HG03175 (cell line): Measurements from ENCODE around the gene PTCD1.
"Not testable (repeated sequence)": the region's sequence is repeated elsewhere in the genome, so short reads cannot be mapped to it uniquely, and the experiment has no call there.

Experiments
- ATAC-seq: cut with Tn5 transposase; IDR thresholded peaks from one replicate; pipeline ENCODE4 v1.9.1; 2021; ENCODE audit warnings: mild to moderate bottlenecking, moderate library complexity; ENCODE audit not compliant: unreplicated experiment

The PTCD1 gene

DNA sequence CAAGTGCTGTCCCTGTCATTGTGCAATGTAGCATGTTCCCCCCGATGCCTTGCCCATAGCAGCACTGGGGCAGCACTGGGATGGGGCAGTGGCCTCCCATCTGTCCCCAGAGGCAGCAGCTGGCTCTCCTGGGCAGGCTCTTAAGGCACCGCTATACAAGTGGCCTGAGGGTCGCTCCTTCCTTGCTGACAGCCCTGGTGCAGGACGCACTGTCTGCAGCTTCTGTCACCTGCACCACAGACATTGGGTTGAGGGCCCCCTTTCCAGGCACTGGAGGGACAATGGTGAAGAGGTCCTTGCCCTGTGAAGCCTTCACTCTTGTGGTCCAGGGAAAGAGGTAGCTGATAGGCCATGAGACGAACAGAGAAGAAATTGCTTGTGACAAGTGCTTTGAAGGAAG is 10.7 kb upstream of the PTCD1 start:
- ATAC-seq = no peak

DNA sequence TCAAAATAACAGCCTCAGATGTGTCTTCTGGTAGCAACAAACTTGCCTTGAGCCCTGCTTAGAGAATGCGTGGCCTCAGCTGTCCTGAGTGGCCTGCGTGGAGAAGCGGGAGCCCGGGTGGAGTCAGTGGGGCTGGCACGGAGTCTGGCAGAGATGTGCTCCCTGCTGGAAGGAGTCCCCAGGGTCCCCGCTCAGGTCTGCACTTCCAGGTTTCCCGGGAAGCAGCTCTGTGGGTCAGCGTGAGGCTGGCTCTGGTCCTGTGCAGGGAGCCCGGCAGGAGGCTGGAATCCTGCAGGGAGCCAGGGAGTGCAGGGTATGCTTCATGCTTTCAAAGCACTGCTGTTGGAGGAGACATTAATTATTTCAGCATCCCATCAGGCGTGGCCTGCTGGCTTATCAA is 10.3 kb upstream of the PTCD1 start:
- ATAC-seq = no peak

DNA sequence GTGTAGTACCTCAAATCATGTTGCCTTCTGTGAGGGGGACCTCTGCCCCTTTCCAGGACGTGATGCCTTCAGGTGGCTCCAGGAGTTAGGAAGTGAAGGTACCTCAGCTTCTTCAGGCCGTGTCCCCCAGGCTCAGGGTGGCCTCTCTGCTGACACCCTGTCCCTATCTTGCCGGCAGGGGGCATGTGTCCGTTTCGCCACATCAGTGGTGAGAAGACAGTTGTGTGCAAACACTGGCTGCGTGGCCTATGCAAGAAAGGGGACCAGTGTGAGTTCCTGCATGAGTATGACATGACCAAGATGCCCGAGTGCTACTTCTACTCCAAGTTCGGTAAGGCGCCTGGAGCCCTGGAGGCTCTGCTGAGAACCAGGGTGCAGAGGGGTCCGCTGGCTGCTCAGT is 9.3 kb upstream of the PTCD1 start:
- no peak for ATAC-seq

DNA sequence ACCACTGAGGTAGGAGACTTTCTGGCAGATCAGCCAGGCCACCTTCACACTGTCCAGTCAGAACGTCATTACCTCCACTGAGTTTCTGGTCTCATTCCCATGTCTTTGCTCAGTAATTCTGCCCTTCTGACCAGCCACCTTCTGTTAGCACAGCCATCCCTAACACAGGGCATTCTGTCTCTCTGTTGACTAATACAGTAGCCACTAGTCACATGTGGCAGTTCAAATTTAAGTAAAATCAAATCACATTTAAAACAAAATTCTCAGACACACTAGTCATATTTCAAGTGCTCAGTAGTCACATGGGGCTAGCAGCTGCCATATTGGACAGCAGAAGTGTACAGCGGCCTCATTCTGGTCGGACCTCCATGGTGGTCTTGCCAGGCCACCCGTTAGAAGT is 7.5 kb upstream of the PTCD1 start:
- ATAC-seq = no peak

DNA sequence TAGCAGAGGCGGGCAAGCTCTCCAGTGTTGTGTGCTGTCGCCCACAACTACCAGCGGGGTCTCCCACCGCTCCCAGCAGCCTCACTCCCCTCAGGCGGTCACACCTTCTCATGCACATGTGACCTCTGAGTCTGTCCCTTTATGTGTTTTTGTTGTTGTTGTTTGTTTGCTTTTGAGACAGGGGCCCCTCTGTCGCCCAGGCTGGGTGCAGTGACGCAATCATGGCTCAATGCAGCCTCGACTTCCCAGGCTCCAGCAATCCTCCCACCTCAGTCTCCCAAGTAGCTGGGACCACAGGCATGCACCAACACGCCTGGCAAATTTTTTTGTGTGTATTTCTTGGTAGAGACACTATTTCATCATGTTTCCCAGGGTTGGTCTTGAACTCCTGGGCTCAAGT is 1.6 kb upstream of the PTCD1 start:
- ATAC-seq = no peak

DNA sequence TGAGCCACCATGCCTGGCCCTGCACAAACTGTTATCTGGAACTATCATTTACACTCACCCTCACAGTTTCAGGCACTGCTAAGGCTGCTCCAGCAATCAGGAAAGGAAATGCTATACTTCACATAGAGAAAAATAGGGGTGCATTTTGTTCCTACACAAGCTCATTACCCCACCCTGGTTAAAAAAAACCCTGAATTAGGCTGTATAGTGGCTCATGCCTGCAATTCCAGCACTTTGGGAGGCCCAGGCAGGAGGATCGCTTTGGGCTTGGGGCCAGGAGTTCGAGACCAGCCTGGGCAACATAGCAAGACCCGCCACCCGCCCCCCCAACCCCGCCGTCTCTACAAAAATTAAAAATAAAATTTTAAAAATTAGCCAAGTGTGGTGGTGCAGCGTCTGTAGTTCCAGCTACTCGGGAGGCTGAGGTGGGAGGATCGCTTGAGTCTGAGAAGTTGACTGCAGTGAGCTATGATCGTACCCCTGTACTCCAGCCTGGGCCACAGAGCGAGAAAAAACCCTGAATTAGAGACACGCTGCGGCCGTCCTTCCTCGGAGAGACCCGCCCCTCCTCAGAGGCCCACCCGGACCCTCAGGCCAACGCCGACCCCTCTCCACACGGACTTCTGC is 539 bp downstream of the PTCD1 start:
- peak; percentile 3 for ATAC-seq

DNA sequence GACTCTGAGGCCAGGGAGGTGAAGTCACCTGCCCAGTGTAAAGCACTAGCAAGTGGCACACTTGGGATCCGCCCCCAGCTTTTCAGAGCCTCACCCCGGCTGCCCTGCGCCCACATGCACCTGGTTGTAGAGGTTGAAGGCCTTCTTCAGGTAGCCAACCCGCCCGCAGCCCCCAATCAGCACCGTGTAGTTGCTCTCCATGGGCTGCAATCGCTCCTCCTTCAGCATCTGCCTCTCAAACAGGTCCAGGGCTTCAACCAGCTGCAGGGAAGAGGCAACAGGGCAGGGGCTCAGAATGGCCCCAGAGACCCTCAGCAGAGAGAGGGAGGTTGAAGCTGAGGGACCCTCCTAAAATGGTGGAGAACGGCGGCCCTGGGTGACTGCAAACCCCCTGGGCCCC is 5.4 kb downstream of the PTCD1 start:
- no peak for ATAC-seq

DNA sequence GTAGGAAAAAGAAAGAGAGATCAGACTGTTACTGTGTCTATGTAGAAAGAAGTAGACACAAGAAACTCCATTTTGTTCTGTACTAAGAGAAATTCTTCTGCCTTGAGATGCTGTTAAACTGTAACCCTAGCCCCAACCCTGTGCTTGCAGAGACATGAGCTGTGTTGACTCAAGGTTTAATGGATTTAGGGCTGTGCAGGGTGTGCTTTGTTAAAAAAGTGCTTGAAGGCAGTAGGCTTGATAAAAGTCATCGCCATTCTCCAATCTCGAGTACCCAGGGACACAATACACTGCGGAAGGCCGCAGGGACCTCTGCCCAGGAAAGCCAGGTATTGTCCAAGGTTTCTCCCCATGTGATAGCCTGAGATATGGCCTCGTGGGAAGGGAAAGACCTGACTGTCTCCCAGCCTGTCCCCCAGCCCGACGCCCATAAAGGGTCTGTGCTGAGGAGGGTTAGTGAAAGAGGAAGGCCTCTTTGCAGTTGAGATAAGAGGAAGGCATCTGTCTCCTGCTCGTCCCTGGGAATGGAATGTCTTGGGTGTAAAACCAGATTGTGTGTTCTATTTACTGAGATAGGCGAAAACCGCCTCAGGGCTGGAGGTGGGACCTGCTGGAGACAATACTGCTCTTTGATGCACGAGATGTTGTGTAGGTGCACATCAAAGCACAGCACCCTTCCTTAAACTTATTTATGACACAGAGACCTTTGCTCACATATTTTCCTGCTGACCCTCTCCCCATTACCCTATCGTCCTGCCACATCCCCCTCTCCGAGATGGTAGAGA is 6.7 kb downstream of the PTCD1 start:
- ATAC-seq = not testable (repeated sequence)

DNA sequence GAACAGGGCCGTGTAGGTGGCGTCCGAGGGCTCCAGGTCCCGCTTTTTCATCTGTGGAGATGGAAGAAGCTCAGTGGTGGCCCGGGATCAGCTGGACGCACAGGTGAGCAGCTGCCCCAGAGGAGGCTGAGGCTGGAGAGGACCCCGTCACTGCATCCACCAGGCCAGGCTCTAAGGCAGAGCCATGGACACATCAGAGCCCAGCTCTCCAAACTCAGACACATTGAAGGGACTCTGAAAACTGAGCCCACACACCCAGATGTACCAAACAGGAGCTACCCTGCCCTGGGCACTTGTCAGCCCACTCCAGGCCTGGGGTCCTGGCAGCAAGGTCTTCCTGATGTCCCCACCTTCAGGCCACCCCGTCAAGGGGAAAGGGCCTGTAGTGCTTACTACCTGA is 8.8 kb downstream of the PTCD1 start:
- no peak for ATAC-seq

DNA sequence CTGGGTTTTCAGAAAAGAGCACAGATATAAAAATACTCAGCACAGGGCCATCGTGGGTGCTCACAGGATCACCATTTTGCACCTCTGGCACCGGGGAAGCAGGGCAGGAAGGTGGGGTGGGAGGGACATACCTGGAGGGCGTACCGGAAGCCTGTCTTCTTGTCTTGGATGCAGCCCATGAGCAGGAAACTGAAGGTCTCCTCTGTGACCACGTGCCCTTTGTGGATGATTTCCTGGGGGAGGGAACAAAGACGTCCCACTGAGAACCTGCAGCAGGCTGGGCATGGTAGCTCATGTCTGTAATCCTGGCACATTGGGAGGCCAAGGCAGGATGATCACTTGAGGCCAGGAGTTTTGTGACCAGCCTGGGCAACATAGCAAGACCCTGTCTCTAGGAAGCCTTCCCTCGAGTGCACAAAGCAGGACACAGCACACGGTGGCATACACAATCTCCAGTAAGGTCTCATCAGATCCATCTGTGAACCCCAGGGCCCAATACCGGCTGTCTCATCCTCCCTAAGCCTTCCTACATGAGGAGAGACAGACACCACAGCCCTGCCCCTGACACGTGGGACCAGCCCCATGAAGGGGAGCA is 9.5 kb downstream of the PTCD1 start:
- no peak for ATAC-seq

DNA sequence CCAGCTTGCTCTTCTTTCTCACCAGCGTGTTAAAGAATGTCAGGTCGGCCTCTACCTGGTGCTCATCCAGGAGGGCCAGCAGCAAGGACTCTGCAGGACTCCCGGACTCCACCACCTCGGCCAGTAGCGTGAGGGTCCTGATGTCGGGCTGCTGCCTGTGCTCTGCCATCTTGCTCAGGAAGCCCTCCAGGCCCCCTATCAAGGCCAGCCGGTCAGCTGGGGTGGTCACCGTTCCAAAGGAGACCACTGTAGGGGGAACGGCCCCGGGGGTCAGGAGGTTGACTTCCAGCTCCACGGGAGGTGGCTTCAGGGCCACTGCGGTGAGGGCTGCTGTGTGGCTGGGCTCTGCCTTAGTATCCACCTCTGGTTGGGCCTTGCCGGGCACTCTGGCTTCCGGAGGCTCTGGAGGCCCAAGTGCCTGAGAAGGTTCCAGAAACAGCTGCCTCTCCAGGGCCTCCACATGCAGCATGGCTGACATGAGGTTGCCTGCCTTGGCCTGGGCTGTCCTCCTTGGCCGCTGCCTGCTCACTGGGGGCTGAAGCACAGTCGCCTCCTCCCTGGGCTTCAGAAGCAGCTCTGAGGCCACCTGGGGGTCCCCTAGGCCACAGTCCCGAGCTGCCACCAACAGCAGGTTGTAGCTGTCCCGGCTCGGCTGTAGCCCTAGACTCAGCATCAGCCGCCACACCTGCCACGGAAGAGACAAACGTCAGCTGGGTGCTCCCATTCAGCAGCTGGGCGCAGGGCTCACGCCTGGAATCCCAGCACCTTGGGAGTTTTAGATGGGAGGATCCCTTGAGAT is 13.5 kb downstream of the PTCD1 start:
- ATAC-seq = no peak

DNA sequence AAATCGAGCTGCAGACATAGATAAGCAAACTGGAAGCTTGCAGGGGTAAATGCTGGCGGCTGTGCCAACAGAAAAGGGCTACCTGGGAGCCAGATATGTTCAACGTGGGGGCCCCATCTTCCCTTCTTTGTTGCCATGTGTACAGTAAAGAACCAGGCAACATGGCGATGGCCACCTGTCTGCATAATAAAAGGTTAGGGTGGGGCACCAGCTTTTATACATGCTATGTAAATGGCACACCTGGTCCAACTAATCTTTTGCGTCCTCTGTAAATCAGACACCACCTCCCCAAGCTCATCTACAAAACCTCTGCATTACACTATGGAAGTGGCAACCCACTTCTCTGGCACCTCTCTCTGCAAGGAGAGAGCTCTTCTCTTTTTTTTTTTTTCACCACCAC is 16.0 kb downstream of the PTCD1 start:
- ATAC-seq = no peak

DNA sequence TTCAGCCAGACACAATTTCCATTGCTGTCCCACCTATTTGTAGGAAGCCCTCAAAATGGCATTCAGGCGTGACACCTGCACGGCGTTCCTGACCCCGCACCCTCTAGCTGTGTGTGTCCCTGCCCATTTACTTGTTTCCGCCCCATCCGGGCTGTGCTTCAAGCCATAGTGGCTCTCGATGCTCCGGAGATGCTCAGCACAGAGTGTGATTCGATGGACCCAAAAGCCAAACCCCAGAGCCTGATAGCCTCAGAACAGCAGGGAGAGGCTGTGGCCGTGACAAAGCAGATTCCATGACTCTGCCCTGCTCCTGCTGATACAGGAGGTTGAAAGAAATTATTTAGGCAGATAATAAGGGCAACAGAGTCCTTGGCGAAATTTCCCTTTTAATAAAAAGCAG is 16.4 kb downstream of the PTCD1 start:
- ATAC-seq = no peak

DNA sequence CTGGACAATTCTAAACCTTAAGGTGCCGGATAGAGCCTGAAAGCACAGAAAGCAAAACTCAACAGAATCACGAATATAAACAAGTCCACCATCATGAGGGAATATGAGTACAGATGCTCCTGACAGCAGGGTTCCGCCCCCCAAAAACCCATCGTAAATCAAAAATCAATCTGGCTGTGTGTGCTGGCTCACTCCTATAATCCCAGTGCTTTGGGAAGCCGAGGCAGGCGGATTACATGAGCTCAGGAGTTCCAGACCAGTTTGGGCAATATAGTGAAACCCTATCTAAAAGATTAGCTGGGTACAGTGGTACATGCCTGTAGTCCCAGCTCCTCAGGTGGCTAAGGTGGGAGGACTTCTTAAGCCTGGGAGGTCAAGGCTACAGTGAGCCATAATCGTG is 17.6 kb downstream of the PTCD1 start:
- no peak for ATAC-seq

DNA sequence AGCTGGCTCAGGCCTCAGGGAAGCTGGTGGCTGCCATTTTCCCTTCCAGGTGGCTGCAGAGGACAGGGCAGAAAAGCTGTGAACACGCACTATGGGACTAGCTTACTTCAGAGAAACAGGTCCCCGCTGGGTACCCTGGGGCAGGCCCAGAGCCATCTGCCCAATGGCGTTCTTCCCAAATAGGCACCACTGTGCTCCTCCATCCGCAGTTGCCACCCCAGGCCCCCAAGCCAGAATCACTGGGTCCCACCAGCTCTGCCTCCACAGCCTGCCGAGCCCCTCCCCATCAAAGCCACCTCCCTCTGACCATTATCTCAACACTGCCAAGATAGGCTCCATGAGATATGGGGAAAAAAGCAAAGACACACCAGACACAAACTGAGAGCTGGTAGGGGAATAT is 18.4 kb downstream of the PTCD1 start:
- ATAC-seq = no peak

DNA sequence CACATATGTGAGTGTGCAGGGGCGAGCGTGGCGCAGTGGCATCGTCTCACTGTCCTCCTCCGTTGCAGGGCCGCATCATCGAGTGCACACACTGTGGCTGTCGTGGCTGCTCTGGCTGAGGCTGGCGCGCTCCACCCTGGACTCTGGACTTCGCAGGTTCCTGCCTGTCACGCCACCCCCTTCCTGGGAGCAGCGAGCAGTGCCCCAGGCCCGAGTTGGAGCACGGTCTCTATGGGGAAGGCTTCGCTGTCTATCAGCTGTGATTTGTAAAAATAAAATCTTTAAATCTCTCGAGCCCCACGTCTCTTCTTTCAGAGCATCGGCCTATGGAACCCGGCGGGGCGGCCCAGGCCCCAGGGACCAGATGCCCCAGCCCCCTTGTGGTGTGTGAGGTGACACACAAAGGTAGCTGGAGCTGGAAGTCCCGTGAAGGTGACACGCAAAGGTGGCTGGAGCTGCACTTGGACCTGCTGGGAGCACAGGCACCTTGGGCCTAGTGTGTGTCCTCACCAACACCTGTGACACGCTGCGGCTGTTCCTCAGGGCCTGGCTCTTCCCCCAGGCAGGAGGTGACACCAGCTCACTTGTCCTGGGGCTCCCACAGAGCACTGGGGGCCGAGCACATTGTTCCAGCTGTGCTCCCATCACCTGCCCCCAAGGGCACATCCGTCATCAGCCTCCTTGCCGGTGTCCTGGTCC is 19.1 kb downstream of the PTCD1 start:
- ATAC-seq = no peak

DNA sequence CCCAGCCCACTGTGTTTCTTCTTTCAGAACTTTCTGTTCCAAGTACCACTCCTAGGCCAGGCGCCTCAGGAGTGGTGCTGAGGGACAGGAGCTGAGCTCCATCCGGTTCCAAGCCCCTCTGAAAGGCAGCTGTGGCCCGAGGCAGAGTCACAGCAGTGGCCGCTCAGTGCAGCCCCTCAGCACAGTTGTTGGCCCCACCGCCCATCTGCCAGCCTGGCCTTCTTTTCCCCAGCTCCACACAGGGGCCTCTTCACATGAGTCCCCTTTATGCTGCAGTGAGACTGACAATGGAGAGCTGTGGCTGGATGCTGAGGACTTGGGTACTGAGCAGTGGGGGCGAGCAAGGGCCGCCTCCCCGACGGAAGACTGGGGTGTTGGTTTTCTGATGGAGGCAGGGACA is 20.3 kb downstream of the PTCD1 start:
- no peak for ATAC-seq

DNA sequence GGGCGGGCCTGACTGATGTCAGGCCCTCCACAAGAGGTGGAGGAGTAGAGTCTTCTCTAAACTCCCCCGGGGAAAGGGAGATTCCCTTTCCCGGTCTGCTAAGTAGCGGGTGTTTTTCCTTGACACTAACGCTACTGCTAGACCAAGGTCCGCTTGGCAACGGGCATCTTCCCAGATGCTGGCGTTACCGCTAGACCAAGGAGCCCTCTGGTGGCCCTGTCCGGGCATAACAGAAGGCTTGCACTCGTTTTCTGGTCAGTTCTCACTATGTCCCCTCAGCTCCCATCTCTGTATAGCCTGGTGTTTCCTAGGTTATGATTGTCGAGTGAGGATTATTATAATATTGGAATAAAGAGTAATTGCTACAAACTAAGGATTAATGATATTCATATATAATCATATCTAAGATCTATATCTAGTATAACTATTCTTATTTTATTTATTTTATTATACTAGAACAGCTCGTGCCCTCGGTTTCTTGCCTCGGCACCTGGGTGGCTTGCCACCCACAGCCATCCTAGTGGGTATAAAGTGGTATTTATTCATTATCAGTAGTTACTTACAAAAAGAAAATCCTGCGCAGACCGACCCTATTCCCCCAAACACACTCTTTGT is 23.0 kb downstream of the PTCD1 start:
- not testable (repeated sequence) for ATAC-seq

DNA sequence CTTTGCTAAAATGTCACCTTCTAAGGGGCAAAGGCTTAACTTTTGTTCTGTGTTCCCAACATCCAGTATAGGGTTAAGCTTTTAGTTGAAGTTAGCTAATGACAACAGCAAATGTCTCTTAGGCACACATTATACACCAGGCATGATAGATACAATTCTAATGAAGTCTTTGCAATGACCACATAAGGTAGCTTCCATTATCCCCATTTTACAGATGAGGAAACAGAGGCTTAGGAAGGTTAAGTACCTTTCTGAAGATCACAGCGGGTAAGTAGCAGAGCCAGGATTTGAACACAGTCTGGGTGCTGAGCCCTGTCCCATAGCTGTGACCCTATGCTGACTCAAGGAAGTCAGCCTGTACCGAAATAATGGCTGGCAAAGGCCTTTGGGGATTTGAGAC is 28.0 kb downstream of the PTCD1 start:
- ATAC-seq = no peak

DNA sequence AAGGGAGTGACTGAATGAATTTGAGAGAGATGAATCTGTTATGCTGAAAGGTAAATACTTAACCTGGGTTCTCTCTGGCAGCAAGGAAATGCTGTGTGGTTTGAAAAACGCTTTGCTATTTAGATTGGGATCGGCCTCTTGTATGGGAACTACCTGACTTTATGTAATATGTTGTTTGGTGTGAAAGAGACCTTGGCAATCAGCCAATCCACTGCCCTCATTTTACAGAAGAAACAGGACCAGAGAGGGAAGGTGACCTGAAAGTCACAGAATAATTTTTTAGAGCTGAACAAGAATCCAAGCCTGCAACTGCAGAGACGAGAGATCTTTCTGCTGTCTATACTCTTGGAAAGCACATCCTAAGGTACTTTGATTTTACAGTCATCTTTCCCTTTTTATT is 28.8 kb downstream of the PTCD1 start:
- ATAC-seq = no peak

DNA sequence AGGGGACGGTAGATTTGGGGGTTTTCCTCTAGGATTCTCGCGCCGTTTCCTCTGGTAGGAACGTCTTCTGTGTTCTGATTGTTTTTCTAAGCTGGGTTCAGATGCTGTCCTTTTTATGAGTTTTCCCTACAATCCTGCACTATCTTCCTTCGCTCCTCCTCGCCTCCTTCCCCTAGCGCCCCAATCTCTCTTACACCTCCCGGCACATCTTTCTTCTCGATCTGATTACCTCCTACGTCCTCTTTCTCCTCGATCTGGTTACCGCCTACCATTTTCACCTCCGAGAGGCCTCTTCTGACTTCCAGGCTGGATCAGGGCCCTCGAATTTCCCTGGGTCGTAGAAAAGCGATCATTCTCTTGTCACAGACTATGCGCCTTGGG is 29.4 kb downstream of the PTCD1 start:
- peak; percentile 16 for ATAC-seq
